Smooth muscle cell of the coronary artery (primary cell): ENCODE results near the gene ZC3H11A. TPM values are rescaled to one million over a fixed set of nuclear protein-coding genes. Genes with fewer than 3 reads are reported as not detected.

Source experiments
- total RNA-seq: library from RNA; depleted of rRNA; stranded (reverse); fragments of >200 nt; gene quantifications from 2 replicates; pipeline ENCODE4 v1.2.3, GENCODE V29; 2014; ENCODE audit warnings: low replicate concordance

ZC3H11A gene
- total RNA-seq = 37.3 and 68.7 TPM in 2 replicates

GRCh38 chr1:203795441-203796235 lies at the start of gene ZC3H11A, which contains the start of gene ZBED6:
TSS of gene ZC3H11A (plus strand) at chr1:203795623. CDS start at chr1:203817071, 21,448 bp downstream.
TSS of gene ZBED6 (plus strand) at chr1:203795623. CDS start at chr1:203797523, 1,900 bp downstream.

GRCh38 chr1:203765029-203765837 lies 30.2 kb upstream of the ZC3H11A start, which contains the start of gene LAX1:
TSS of gene LAX1 (plus strand) at chr1:203765183. CDS start at chr1:203765566, 383 bp downstream.

Other genes starting within 250 kb of the ZC3H11A start
- gene ATP2B4, start 168.8 kb upstream of the ZC3H11A start, total RNA-seq = 42.2 and 184 TPM in 2 replicates
- not detected in 2 replicates for gene LAX1, start 30.4 kb upstream of the ZC3H11A start, total RNA-seq
- gene ZBED6, start within 50 bp of the ZC3H11A start, total RNA-seq = 2.7 and 8.4 TPM in 2 replicates
- gene SNRPE, start 66.0 kb downstream of the ZC3H11A start, total RNA-seq = 49.5 and 53.0 TPM in 2 replicates